ENCODE results near the gene SLC6A13. TPM values are rescaled to one million over a fixed set of nuclear protein-coding genes. Genes with fewer than 3 reads are reported as not detected.

SLC6A13 gene
- total RNA-seq, 2 donors from 2014 or later: 0.85 TPM; not detected in 1

GRCh38 chr12:295132-295531, 32.5 kb upstream of the SLC6A13 start:
- H3K27me3 ChIP-seq (replicated peaks; ENCODE audit: insufficient read depth): no peaks in the 10 kb centered on the region
- DNase-seq (ENCODE audit: low spot score): no peak
- H3K9me3 ChIP-seq: no peaks in the 10 kb centered on the region
- TF ChIP-seq POLR2AphosphoS5 (IDR thresholded peaks at IDR 0.05) (no peak), CTCF (IDR thresholded peaks at IDR 0.05) (no peak), POLR2A (IDR thresholded peaks at IDR 0.05) (no peak)
- no peak overlapping the region for H3K4me3 ChIP-seq
- 80% methylated on average over 1 of the region's 1 CpG for WGBS
- H3K4me1 ChIP-seq (replicated peaks): no peaks in the 10 kb centered on the region
- intact Hi-C loops (cut with DNase I): no loop called here
- peaks cover 3 to 12% of the 10 kb centered on the region in 2 donors for H3K36me3 ChIP-seq
- H3K27ac ChIP-seq: no peak overlapping the region

DNA sequence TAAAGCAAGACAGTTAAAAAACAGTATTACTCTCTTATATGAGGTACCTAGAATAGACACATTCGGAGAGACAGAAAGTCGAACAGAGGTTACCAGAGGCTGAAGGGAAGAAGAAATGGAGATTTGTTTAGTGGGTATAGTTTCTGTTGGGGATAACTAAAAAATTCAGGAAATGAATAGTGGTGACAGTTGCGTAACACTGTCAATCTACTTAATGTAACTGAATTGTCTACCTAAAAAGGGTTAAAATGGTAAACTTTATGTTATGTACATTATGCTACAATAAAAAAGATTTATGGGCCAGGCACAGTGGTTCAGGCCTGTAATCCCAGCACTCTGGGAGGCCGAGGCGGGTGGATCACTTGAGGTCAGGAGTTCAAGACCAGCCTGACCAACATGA, 30.6 kb upstream of the SLC6A13 start:
- Histone ChIP-seq H3K4me3 (no peak overlapping the region), H3K27ac (no peak overlapping the region), H3K27me3 (replicated peaks; ENCODE audit: insufficient read depth) (no peaks in the 10 kb centered on the region), H3K9me3 (no peaks in the 10 kb centered on the region), H3K4me1 (replicated peaks) (no peaks in the 10 kb centered on the region), H3K36me3 (peaks cover 3 to 12% of the 10 kb centered on the region in 2 donors)
- intact Hi-C loops (cut with DNase I): no loop called here
- TF ChIP-seq POLR2AphosphoS5 (IDR thresholded peaks at IDR 0.05) (no peak), POLR2A (IDR thresholded peaks at IDR 0.05) (no peak), CTCF (IDR thresholded peaks at IDR 0.05) (no peak)
- 82% methylated on average over 5 of the region's 5 CpGs for whole genome bisulfite sequencing
- no peak for DNase-seq (ENCODE audit: low spot score)

DNA sequence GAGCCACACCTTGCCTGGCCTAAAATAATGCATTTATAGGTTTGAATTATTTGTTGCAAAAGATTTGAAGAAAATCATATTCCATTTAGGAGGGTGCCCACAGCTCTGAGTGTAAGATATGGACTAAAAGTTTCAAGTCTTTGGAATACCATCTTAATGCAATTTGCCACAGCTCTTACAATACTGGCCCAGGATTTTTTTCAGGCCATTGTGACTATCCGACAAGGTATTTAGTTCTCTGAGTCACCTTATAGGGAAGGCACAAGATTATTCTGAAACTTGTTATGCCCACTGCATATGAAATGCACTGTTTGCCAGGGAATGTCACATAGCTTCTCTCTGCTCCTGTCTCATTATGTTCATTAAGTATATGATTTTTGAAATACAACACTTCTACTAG, 29.6 kb upstream of the SLC6A13 start:
- Histone ChIP-seq H3K27ac (no peak overlapping the region), H3K4me1 (replicated peaks) (no peaks in the 10 kb centered on the region), H3K36me3 (peaks cover 3 to 12% of the 10 kb centered on the region in 2 donors), H3K4me3 (no peak overlapping the region), H3K9me3 (no peaks in the 10 kb centered on the region), H3K27me3 (replicated peaks; ENCODE audit: insufficient read depth) (no peaks in the 10 kb centered on the region)
- 94% methylated on average over 1 of the region's 1 CpG for WGBS
- TF ChIP-seq POLR2AphosphoS5 (IDR thresholded peaks at IDR 0.05) (no peak), POLR2A (IDR thresholded peaks at IDR 0.05) (no peak), CTCF (IDR thresholded peaks at IDR 0.05) (no peak)
- intact Hi-C loops (cut with DNase I): no loop called here
- DNase-seq (ENCODE audit: low spot score): no peak

- intact Hi-C loops (cut with DNase I): no loop called here
- Histone ChIP-seq H3K4me3 (no peak overlapping the region), H3K9me3 (no peaks in the 10 kb centered on the region), H3K27me3 (replicated peaks; ENCODE audit: insufficient read depth) (no peaks in the 10 kb centered on the region), H3K36me3 (peaks cover 3 to 12% of the 10 kb centered on the region in 2 donors), H3K4me1 (replicated peaks) (no peaks in the 10 kb centered on the region), H3K27ac (no peak overlapping the region)
- WGBS: 47% methylated on average over 1 of the region's 1 CpG
- no peak for DNase-seq (ENCODE audit: low spot score)
- TF ChIP-seq POLR2A (IDR thresholded peaks at IDR 0.05) (no peak), POLR2AphosphoS5 (IDR thresholded peaks at IDR 0.05) (no peak), CTCF (IDR thresholded peaks at IDR 0.05) (no peak)
Measured at GRCh38 chr12:291153-291723, 28.6 kb upstream of the SLC6A13 start.

DNA sequence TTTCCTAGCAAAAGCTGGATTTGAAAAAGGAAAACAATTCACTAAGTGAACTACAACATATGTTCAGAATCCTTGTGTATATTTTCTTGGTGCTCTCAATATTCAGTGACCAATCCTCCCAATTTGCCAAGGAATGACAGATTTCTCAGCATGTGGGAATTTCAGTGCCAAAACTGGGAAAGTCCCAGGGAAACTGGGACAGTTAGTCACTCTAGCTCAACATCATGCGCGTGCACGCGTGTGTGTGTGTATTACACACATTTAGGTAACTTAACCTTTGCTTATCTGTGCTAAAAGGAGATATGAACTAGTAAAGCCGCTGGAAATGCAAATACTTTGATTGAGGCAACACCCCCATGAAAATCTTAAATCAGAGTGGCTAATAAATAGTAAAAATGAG, 26.1 kb upstream of the SLC6A13 start:
- no peaks in the 10 kb centered on the region for H3K4me1 ChIP-seq (replicated peaks)
- no peak for TF ChIP-seq POLR2AphosphoS5 (IDR thresholded peaks at IDR 0.05)
- no peak for TF ChIP-seq CTCF (IDR thresholded peaks at IDR 0.05)
- no peak for TF ChIP-seq POLR2A (IDR thresholded peaks at IDR 0.05)
- no peaks in the 10 kb centered on the region for H3K9me3 ChIP-seq
- peaks cover 2 to 12% of the 10 kb centered on the region in 2 donors for H3K36me3 ChIP-seq
- H3K4me3 ChIP-seq: no peak overlapping the region
- intact Hi-C loops (cut with DNase I): no loop called here
- 79% methylated on average over 5 of the region's 5 CpGs for WGBS
- DNase-seq (ENCODE audit: low spot score): no peak
- H3K27me3 ChIP-seq (replicated peaks; ENCODE audit: insufficient read depth): no peaks in the 10 kb centered on the region
- no peak overlapping the region for H3K27ac ChIP-seq
